SH-SY5Y (cell line): ENCODE results near the gene CEP78.

Experiments
- GATA2 ChIP-seq: IDR thresholded peaks from 2 replicates; pipeline ENCODE4 v1.6.1; 2011; ENCODE audit warnings: mild to moderate bottlenecking, low read depth, low read length
- GATA3 ChIP-seq: IDR thresholded peaks from 2 replicates; pipeline ENCODE4 v1.6.1; 2011; ENCODE audit warnings: low read depth, mild to moderate bottlenecking, low read length, moderate library complexity

DNA sequence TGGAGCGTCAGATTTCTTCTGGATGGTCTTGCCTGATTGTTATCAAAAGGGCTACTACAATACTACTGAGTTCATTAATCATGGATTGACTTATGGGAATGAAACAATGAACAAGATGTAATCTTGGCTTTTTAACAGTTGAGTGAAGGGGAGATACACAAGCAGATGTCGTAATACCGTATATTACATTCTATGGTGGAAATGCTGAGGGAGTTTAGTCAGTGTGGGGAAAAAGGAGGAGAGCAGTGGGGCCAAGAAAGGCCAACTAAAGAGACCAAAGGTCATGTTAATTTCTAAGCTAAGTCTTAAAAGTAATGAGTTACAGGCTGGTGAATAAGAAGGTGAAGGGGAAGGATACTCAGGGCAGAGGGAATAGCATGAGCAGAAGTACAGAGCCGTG, 32.0 kb downstream of the CEP78 start:
- no peak for TF ChIP-seq GATA2
- no peak for TF ChIP-seq GATA3
